Activated naive CD4-positive, alpha-beta T cell treated with anti-CD3 and anti-CD28 coated beads, Interleukin-2, amount 50 U/mL, for 72 hours (primary cell): ENCODE measurements around the gene CTU1. TPM values are rescaled to one million over a fixed set of nuclear protein-coding genes. Genes with fewer than 3 reads are reported as not detected.

Source experiments
- ATAC-seq, 2 donors: fragments of 150-1000 bp; cut with Tn5 transposase; 2 replicates each; pipeline ENCODE4 v1.10.0; 2021; ENCODE audit warnings: mild to moderate bottlenecking in 2 of 2, moderate library complexity in 2 of 2
- DNase-seq, 2 donors: peaks; one replicate each; pipeline ENCODE4 v3.0.0; 2021 to 2022; ENCODE audit warnings: low spot score in 2 of 2
- H3K27ac Mint-ChIP-seq, 2 donors: one replicate each; pipeline ENCODE4 v1.8.0; 2022; ENCODE audit warnings: mild to moderate bottlenecking in 2 of 2, mixed read lengths in 2 of 2
- H3K36me3 Mint-ChIP-seq, 2 donors: one replicate each; pipeline ENCODE4 v1.8.0; 2022; ENCODE audit warnings: mixed read lengths in 2 of 2
- H3K9me3 Mint-ChIP-seq, 2 donors: one replicate each; pipeline ENCODE4 v1.8.0; 2022; ENCODE audit warnings: mixed read lengths in 2 of 2
- total RNA-seq, 2 donors: library from RNA; stranded (reverse); gene quantifications; one replicate each; pipeline ENCODE4 v1.2.3, GENCODE V29; 2022

CTU1 gene
- total RNA-seq, 2 donors from 2014 or later = 9.8 to 11.2 TPM

DNA sequence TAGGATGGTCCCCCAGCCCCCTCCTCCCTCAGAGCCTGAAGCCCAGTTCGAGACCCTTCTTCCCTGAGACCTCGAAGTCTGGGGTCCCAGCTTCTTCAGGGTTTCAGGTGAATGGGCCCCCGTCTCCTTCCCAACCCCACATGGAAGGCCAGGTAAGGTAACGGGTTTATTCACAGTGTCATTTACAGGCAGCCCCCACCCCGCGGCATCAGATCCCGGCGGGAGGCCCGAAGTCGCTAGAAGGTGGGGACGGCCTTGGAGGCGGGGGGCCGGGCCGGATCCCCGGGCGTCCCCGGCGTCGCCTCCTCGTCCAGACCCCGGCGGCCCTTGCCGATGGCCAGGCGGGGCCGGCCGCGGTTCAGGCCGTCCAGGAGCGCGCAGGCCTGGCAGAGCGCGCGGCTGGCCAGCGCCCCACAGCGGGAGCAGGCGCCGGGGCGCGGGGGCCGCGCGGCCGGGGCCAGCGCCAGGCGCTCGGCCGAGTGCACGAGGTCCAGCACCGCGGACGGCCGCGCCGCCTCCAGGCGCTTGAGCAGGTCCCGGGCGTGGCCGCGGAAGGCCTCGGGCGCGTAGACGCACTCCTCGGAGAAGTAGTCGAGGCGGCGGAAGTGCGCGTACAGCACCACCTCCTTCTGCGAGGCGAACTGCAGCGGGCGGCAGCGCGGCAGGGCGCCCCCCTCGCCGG is 9.7 kb downstream of the CTU1 start:
- H3K36me3 Mint-ChIP-seq = peaks cover 6 to 12% of the 10 kb centered on the region in 2 donors

DNA sequence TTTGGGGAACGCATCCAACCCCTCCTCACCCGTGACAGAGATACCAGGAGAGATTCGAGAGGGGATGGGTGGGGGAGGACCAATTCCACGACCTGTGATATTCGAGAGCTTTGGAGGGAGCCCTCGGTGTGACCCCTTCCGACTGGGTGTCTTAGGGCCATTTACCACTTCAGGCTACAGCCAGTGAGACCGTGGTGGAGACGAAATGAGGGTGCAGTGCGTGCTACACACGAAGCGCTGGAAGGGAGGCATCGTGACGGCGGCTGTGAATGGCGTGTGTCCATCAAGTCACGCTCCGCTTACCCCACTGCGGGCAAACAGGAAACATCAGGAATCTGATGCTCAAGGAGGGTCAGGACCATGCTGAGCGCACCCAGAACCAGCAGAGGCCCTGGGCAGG is 10.4 kb downstream of the CTU1 start:
- no peaks in the 10 kb centered on the region for H3K9me3 Mint-ChIP-seq
- no peak for DNase-seq
- no peak overlapping the region for H3K27ac Mint-ChIP-seq
- ATAC-seq = no peak
- peaks cover 6 to 10% of the 10 kb centered on the region in 2 donors for H3K36me3 Mint-ChIP-seq

More for the DNA sequence above, 9.7 kb downstream of the CTU1 start:
- Mint-ChIP-seq H3K9me3 (no peaks in the 10 kb centered on the region), H3K27ac (no peak overlapping the region)
- DNase-seq (no peak), ATAC-seq (peak; percentile 60 to 73)

DNA sequence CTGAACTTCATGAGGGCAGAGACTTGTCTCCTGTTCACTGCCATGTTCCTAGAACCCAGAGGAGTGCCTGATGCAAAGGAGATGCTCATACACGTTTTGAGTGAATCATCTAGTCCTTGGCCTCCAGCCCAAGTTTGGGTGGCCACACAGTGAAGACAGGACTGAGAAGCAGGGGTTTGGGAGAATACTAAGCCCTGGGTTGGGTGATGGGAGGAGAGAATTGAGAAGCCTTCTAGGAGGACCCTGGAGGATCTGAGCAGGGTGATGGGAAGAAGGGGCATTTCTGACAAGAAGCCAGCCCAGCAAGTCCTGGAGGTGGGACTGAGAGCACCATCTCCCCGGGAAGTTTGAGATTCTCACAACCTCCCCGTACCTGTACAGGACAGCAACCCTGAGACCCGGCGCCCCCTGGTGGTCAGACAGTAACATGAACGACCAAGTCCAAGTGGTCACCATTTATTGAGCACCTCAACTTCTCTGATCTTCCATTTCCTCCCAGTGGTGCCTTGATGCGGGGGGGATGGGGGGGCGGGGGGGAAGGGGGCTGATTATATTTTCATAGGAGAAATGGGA is 11.0 kb downstream of the CTU1 start:
- ATAC-seq (peak; percentile 64 to 72), DNase-seq (peak in 1 of 2 donors; percentile 79)
- peak overlapping the region; percentile 9 to 10 for H3K27ac Mint-ChIP-seq
- H3K9me3 Mint-ChIP-seq = no peaks in the 10 kb centered on the region
- peaks cover 6% of the 10 kb centered on the region in 2 donors for H3K36me3 Mint-ChIP-seq

DNA sequence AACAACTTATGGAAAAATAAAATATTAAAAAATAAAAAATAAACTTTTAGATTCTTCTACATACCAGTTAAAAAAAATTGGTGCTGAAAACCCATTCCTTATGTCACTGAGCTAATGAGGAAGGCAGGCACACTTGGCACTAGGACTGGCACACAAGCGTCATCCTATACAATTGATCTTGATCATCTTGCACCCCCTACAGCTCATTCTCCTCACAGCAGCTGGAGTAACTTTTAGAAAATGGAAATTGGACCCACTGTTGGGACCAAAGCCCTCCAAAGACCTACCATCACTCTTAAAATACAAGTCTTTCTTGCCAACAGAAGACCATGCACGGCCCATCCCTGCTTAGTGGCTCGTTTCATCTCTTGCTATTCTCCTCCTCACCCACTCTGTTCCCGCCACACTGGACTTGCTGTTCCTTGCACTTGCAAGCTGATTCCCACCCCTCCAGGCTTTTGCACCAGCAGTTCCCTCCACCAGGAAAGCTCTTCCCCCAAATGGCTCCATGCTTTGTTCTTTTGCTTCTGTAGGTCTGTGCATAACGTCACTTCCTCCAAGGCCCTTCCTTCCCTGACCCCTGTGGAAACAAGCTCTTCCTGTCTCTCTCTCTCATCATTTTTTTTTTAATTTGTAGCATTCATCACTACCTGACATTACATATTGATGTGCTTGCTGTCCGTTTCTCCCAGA is 11.6 kb downstream of the CTU1 start:
- no peak for ATAC-seq
- Mint-ChIP-seq H3K9me3 (no peaks in the 10 kb centered on the region), H3K36me3 (peaks cover 6% of the 10 kb centered on the region in 2 donors), H3K27ac (peak overlapping the region; percentile 9 to 10)
- no peak for DNase-seq

DNA sequence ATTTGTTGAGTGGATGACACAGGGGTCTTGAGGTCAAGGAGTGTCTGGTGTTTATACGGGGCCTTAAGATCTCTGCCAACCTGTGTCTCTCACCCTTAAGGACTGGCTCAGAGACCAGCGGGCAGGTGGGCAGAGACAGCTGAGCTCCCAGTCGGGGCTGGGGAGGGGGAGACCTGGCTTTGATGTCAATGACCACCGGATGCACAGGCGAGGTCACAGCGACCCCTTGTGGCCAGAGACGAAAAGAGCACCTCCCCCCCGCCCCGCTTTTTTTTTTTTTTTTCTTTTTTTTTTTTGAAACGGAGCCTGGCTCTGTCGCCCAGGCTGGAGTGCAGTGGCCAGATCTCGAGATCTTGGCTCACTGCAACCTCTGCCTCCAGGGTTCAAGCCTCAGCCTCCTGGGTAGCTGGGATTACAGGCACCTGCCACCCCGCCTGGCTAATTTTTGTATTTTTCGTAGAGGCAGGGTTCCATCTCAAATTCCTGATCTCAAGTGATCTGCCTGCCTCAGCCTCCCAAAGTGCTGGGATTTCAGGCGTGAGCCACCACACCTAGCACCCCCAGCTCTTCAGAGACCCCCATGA is 13.4 kb downstream of the CTU1 start:
- Mint-ChIP-seq H3K27ac (peak overlapping the region in 1 of 2 donors; percentile 14), H3K36me3 (peaks cover 6% of the 10 kb centered on the region in 2 donors), H3K9me3 (no peaks in the 10 kb centered on the region)
- peak in 1 of 2 donors; percentile 61 for DNase-seq
- no peak for ATAC-seq

DNA sequence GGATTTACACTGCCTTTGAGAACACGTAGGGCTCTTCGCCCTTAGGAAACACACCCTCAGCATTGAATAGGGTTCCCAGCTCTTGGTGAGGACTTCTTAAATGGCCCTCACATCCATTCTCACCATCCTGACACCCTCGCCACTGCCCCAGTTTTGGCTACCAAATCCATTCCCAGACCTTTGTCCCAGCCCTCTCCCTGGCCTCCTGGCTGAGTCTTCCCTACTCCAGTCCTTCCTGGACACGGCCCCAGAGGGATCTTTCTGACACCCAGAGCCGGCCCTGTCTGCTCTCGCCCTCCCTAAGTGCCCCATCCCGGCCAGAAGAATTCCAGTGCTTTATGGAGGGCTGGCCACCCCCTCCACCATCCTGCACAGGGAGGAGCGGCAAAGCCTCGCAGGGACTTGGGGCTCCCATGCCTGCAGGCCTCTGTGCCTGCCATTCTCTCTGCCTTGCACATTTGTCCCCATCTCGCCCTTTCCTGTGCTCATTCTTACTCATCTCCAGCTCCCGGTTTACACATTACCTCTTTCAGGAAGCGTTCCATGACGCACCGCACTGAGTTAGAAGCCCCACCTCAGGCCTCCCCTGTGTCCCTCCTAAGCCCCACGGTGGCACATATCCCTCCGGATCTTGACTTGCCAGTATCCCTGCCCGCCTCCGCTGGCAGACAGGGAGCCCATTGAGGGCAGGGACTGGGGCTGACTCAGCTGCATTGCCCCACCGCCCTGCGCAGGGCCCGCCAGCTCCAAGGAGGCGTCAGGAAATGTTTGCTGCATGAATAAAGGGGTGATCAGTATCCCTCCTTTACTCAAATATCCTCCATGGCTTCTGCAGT is 14.5 kb downstream of the CTU1 start:
- no peak for DNase-seq
- no peak for ATAC-seq
- H3K27ac Mint-ChIP-seq = peak overlapping the region in 1 of 2 donors; percentile 14

DNA sequence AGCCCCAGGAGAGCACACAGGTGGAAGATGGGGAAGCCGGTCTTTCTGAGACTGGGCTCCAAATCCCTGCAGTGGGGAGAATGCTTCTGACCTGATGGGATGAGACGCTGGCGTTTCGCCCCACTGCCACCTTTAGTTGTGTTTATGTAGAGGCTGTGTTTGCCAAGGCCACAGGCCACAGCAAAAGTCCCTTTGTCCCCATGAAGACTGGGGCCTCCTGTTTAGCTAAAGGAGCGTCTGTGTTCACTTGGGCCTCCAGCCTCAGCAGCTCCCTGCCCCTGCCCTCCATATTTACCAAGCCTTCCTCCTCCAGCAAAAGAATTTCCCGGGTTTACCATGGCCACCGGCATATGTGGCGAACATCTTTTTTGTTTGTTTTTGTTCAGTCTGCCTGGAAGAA is 15.1 kb downstream of the CTU1 start:
- Mint-ChIP-seq H3K9me3 (no peaks in the 10 kb centered on the region), H3K27ac (peak overlapping the region in 1 of 2 donors; percentile 14), H3K36me3 (peaks cover 6% of the 10 kb centered on the region in 2 donors)
- ATAC-seq (no peak), DNase-seq (no peak)

More for the DNA sequence above, 14.5 kb downstream of the CTU1 start:
- H3K9me3 Mint-ChIP-seq = no peaks in the 10 kb centered on the region
- peaks cover 6% of the 10 kb centered on the region in 2 donors for H3K36me3 Mint-ChIP-seq

DNA sequence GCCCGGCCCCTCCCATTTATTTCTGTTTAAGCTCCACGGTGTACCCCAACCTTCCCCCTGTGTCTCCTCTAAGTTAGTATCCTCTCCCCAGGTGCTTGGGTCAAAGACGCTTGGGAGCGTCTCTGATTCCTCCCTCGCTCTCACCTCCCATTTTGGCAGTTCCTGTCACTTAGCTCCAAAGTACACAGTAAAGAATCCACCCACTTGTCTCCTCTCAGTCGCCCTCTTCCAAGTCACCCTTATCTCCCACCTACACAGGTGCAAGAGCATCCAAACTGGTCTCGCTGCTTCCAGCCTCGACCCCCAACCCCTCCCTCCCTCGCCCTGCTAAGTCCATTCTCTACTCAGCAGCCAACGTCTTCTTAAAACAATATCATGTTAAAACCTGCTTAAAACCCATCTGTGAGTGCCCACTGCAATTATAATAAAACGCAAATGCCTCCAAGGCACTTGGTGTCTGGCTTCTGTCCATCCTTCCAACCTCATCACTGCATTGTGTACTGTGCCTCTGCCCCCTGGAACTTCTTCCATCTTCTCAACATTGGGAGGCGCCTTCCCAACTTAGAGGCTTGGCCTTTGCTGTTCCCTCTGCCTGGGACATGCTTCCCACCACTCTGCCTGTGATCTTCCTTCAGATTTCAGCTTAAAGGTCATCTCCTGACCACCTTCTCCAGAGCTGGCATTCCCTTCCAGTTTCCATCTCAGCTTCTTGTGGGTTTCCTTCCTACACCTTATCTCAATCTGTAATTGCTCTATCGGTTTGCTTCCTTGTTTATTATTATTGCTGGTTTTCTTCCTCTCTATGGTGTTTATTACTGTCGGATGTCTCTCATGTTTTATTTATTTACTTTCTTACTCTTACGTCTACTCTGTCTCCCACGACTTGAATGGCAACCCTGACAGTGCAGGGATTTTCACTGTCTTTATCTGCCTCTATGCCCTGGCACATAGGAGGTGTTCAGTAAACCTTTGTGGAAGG is 16.0 kb downstream of the CTU1 start:
- no peak for DNase-seq
- H3K27ac Mint-ChIP-seq = peak overlapping the region in 1 of 2 donors; percentile 14
- H3K9me3 Mint-ChIP-seq = no peaks in the 10 kb centered on the region
- ATAC-seq = no peak
- H3K36me3 Mint-ChIP-seq = peaks cover 5% of the 10 kb centered on the region in 2 donors

DNA sequence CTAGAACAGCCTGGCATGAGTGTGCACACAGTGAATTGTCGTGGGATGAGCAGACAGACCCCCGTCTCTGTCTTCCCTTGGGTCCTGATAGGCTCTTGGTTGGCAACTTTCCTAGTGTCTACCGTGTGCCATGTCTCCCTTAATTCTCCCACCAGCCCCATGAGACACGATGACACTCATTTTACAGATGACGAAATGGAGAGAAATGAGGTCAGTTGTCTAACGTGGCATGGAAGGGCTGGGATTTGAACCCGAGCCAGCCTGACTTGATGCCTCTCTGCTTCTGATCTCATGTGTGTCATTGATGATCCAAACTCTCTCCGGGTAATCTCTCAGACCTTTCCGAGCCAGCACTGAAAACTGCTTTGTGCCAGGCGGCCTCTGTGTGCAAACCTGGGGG is 17.1 kb downstream of the CTU1 start:
- no peak for ATAC-seq
- H3K27ac Mint-ChIP-seq = no peak overlapping the region
- H3K9me3 Mint-ChIP-seq = no peaks in the 10 kb centered on the region
- no peak for DNase-seq
- H3K36me3 Mint-ChIP-seq = no peaks in the 10 kb centered on the region

DNA sequence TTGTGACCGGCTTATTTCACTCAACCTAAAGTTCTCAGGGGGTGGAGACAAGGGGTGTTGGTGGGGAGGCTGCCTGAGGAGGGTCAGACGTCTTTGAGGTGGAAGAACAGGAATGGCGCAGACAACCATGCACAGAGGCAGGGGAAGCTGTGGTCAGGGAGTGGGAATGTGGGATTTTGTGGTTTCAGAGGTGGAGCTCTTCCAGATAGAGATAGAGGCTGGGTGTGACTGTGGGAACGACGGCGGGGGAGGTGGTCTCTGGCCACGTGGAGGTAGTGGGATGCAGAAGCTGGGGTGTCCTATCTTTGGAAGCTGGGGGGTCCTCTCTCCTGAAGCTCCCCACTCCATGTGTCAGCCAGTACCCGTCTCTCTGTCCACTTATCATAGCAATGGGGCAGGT is 17.7 kb downstream of the CTU1 start:
- Mint-ChIP-seq H3K9me3 (no peaks in the 10 kb centered on the region), H3K36me3 (no peaks in the 10 kb centered on the region), H3K27ac (no peak overlapping the region)
- ATAC-seq = no peak
- DNase-seq = no peak

DNA sequence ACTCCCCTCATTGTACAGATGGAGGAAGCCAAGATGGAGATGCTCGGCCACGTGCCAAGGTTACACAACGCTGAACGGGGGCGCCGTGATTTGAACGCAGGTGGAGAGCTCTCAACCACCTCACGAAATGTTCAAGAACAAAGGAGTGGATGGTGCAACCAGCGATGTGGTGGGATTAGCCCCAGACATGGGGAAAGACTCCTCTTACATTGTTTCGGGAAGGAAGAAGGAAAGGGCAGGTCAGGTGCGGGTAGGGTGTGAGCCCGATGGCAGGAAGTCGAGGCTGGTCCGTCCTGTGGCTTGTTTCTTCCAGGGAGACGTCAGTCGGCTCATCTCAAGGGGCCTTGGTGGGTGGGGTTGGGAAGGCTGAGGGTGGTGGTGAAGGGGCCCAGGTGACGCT is 18.4 kb downstream of the CTU1 start:
- H3K9me3 Mint-ChIP-seq = no peaks in the 10 kb centered on the region
- no peak overlapping the region for H3K27ac Mint-ChIP-seq
- ATAC-seq = no peak
- H3K36me3 Mint-ChIP-seq = no peaks in the 10 kb centered on the region
- DNase-seq = no peak

DNA sequence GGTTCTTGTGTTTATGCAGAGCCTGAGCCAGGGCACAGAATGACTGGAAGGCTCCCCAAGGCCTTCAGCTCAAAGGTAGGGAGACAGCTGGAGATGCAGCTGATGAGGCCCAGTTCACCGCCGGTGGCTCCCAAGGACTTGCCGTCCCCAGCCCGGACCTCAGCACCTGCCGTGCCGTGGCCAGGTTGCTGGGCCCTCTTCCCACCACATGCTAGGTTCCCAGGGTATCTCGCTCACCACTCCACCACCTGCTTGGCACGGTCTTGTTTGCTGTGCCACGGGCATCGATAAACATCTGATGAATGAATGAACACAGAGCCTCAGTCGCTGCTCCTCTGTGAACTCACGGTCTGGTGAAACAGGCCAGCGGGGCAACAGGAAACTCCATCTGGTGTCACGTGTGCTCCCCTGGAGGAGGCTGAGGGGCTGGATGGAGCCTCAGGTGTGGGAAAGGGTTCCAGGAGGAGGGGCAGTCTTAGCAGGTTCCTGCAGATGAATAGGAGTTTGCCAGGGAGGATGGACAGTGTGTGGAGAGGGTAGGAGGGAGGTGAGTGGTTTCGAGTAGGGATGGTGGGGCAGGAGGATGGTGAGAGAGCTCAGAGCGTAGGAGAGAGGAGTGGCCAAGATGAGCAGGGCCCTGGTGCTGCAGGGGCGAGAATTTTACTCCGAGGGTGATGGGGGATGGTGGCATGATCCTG is 21.9 kb downstream of the CTU1 start:
- H3K36me3 Mint-ChIP-seq = no peaks in the 10 kb centered on the region
- no peaks in the 10 kb centered on the region for H3K9me3 Mint-ChIP-seq
- no peak for ATAC-seq

DNA sequence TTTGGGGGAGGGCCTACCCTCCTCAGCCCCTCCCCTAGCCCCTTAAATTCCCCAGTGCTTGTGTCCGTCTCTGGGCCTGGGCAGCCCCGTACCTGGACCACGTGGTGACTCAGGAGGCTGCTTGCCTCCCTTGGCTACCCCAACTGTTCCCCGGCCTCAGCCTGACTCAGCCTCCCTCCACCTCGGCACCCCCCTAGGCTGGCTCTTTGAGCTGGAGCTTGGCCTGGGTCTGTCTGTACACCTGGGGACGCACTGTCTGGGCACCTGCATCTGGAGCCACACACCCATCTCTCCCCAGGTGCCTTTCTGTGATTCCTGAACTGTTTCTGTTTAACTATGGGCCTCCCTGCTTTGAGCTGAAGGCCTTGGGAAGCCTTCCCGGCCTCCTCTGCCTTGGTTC is 23.7 kb downstream of the CTU1 start:
- H3K9me3 Mint-ChIP-seq = no peaks in the 10 kb centered on the region
- ATAC-seq (no peak), DNase-seq (no peak)
- H3K36me3 Mint-ChIP-seq = no peaks in the 10 kb centered on the region
- peak overlapping the region in 1 of 2 donors; percentile 37 for H3K27ac Mint-ChIP-seq

More for the DNA sequence above, 21.9 kb downstream of the CTU1 start:
- DNase-seq = no peak
- no peak overlapping the region for H3K27ac Mint-ChIP-seq

DNA sequence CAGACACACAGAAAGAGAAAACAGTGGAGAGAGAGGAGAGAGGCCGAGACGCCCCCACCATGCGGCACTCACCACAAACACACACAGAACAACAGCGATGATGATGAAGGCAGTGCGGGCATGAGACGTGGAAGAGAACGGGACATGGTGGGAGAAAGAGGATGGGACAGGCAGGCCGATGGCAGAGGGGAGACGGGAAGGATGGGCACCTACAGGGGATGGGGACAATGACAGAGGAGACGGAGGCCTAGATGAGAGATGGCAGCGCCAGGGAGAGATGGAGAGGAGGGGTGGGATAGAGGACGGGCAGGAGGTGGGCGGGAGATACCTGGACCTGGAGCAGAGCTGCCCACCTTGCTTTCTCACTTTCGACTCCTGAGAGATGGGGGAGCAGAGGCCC is 24.4 kb downstream of the CTU1 start:
- H3K36me3 Mint-ChIP-seq = no peaks in the 10 kb centered on the region
- no peaks in the 10 kb centered on the region for H3K9me3 Mint-ChIP-seq
- H3K27ac Mint-ChIP-seq = peak overlapping the region in 1 of 2 donors; percentile 37
- DNase-seq (no peak), ATAC-seq (no peak)

DNA sequence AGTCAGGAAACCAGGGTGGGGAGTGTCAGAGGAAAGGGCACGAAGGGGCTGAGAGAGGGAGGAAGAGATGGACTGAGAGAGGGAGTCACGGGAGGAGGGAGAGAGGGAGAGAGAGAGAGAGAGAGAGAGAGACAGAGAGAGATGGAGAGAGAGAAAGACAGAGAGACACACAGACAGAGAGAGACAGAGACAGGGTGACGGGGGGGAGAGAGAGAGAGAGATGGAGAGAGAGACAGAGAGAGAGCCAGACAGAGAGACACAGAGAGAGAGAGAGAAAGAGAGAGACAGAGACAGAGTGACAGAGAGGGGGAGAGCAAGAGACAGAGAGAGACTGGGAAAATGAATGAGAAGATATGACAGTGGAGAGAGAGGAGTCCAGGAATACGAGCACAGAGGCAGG is 25.0 kb downstream of the CTU1 start:
- DNase-seq (no peak), ATAC-seq (no peak)
- Mint-ChIP-seq H3K27ac (peak overlapping the region in 1 of 2 donors; percentile 37), H3K36me3 (no peaks in the 10 kb centered on the region), H3K9me3 (no peaks in the 10 kb centered on the region)
